Activated naive CD8-positive, alpha-beta T cell treated with anti-CD3 and anti-CD28 coated beads, Interleukin-2, amount 10 ng/mL, durations not matched to agents 7 days and 5 days (primary cell): ENCODE measurements around the gene CFAP299. TPM values are rescaled to one million over a fixed set of nuclear protein-coding genes. Genes with fewer than 3 reads are reported as not detected.

ENCODE experiments used
- ATAC-seq: fragments of 150-1000 bp; cut with Tn5 transposase; one replicate; pipeline ENCODE4 v1.10.0; 2021; ENCODE audit warnings: low read depth, moderate library complexity
- POLR2A ChIA-PET: fragments of 350-600 bp; sonication (Branson Sonifier 250); formaldehyde crosslinking; loops from one replicate; lab custom pipeline; 2021; ENCODE audit warnings: antibody characterized with exemption; lab: Charles Lee
- DNase-seq: peaks from one replicate; pipeline ENCODE4 v3.0.0; 2021
- H3K27ac Mint-ChIP-seq: one replicate; pipeline ENCODE4 v1.8.0; 2022; ENCODE audit warnings: mild to moderate bottlenecking, mixed read lengths
- H3K27me3 Mint-ChIP-seq: one replicate; pipeline ENCODE4 v1.8.0; 2022; ENCODE audit warnings: mild to moderate bottlenecking, moderate library complexity, mixed read lengths
- H3K36me3 Mint-ChIP-seq: one replicate; pipeline ENCODE4 v1.8.0; 2021; ENCODE audit warnings: mild to moderate bottlenecking, mixed read lengths
- H3K4me1 Mint-ChIP-seq: one replicate; pipeline ENCODE4 v1.8.0; 2021; ENCODE audit warnings: mixed read lengths
- H3K4me3 Mint-ChIP-seq: one replicate; pipeline ENCODE4 v1.8.0; 2022; ENCODE audit warnings: mild to moderate bottlenecking, moderate library complexity, mixed read lengths
- H3K9me3 Mint-ChIP-seq: one replicate; pipeline ENCODE4 v1.8.0; 2021; ENCODE audit warnings: mixed read lengths
- total RNA-seq, 2 experiments: library from RNA; stranded (reverse); gene quantifications; one replicate each; pipeline ENCODE4 v1.2.3, GENCODE V29; 2021

CFAP299 gene
- total RNA-seq, 2 experiments from 2014 or later = not detected

DNA sequence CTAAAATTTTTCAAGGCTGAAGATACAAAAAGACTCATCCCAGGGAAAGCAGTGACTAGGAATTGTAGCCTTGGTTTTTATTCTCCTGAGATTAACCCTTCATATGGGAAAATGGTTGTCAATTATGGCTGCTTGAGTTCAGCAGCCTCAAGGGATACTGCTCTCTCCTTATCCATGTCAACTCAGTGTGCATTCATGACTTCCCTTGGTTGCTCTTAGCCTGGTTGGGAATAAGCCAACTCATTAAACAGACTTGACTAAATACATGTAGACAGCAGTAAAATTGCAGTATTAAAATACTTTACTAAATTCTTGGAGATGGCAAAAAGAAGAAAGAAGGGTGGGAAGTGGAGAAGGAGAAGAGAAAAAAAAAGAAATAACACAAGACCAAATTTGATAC, 650.5 kb downstream of the CFAP299 start:
- no peak overlapping the region for H3K4me3 Mint-ChIP-seq
- POLR2A ChIA-PET = no interaction called here
- DNase-seq = no peak
- H3K9me3 Mint-ChIP-seq = peaks cover 4% of the 10 kb centered on the region
- no peak for ATAC-seq
- H3K36me3 Mint-ChIP-seq = no peaks in the 10 kb centered on the region
- H3K27ac Mint-ChIP-seq = no peak overlapping the region
- peaks cover 2% of the 10 kb centered on the region for H3K4me1 Mint-ChIP-seq
- H3K27me3 Mint-ChIP-seq = peaks cover 2% of the 10 kb centered on the region

DNA sequence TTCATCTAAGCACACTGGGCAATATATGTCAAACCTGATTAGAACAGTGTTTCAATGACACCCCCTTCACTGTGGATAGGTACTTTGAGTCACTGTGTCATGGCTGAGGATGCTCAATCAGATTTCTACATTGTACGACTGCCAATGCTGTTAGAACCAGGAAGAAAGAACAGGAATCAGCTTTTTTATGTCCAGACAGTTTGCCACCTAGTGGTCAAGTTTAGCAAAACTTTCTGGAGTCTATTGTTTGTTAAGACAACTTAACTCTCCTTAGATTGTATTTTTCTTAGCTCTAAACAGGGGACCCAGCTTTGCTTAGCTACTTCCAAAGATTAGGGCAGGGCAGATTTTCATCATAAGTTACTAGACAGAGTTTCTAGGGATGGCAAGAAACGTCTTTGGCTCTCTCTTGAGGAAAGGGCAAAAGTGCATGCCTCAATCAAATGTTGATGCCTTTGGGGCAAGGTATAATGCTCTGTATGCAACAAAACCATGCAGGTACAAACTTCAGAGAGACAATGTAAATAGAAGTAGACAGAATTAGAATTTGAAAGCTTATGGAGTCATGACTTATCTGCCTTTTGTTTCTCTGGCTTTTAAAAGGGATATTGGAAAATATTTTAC, 654.5 kb downstream of the CFAP299 start:
- Mint-ChIP-seq H3K36me3 (no peaks in the 10 kb centered on the region), H3K4me3 (no peak overlapping the region), H3K27ac (no peak overlapping the region), H3K27me3 (peaks cover 4% of the 10 kb centered on the region), H3K4me1 (peaks cover 2% of the 10 kb centered on the region), H3K9me3 (peaks cover 1% of the 10 kb centered on the region)
- POLR2A ChIA-PET = no interaction called here
- ATAC-seq (no peak), DNase-seq (no peak)

GRCh38 chr4:80990851-80991250, 655.3 kb downstream of the CFAP299 start:
- Mint-ChIP-seq H3K27ac (no peak overlapping the region), H3K9me3 (no peaks in the 10 kb centered on the region), H3K36me3 (no peaks in the 10 kb centered on the region), H3K4me3 (no peak overlapping the region), H3K4me1 (peaks cover 2% of the 10 kb centered on the region), H3K27me3 (peaks cover 4% of the 10 kb centered on the region)
- DNase-seq = no peak
- no peak for ATAC-seq
- POLR2A ChIA-PET = no interaction called here

- DNase-seq (no peak), ATAC-seq (no peak)
- H3K9me3 Mint-ChIP-seq = peaks cover 4% of the 10 kb centered on the region
- H3K4me3 Mint-ChIP-seq = no peak overlapping the region
- H3K27ac Mint-ChIP-seq = no peak overlapping the region
- H3K4me1 Mint-ChIP-seq = no peaks in the 10 kb centered on the region
- peaks cover 3% of the 10 kb centered on the region for H3K27me3 Mint-ChIP-seq
- H3K36me3 Mint-ChIP-seq = peaks cover 2% of the 10 kb centered on the region
- POLR2A ChIA-PET = no interaction called here
These were observed 664.4 kb downstream of the CFAP299 start for GRCh38 chr4:80999943-81000342.

GRCh38 chr4:81003597-81004111, 668.1 kb downstream of the CFAP299 start:
- Mint-ChIP-seq H3K27ac (no peak overlapping the region), H3K9me3 (peaks cover 3% of the 10 kb centered on the region), H3K36me3 (no peaks in the 10 kb centered on the region), H3K4me3 (no peak overlapping the region), H3K4me1 (no peaks in the 10 kb centered on the region), H3K27me3 (no peaks in the 10 kb centered on the region)
- no peak for ATAC-seq
- DNase-seq = no peak
- POLR2A ChIA-PET = no interaction called here

GRCh38 chr4:81007417-81007816, 671.9 kb downstream of the CFAP299 start:
- ATAC-seq (no peak), DNase-seq (no peak)
- Mint-ChIP-seq H3K27ac (no peak overlapping the region), H3K27me3 (no peaks in the 10 kb centered on the region), H3K4me3 (no peak overlapping the region), H3K4me1 (no peaks in the 10 kb centered on the region), H3K36me3 (no peaks in the 10 kb centered on the region), H3K9me3 (peaks cover 9% of the 10 kb centered on the region)
- POLR2A ChIA-PET = no interaction called here

Other genes with a start within 250 kb of the CFAP299 start
- gene PRDM8, start 138.2 kb upstream of the CFAP299 start, total RNA-seq = 1 to 10 TPM; 8.2 to 9.5 TPM
- gene FGF5, start 69.1 kb upstream of the CFAP299 start, total RNA-seq = not detected